Fibroblast of lung (primary cell): Measurements from ENCODE around the gene DPYD. TPM values are rescaled to one million over a fixed set of nuclear protein-coding genes. Genes with fewer than 3 reads are reported as not detected.

Experiments
- DNase-seq, 2 donors: peaks; one replicate each; pipeline versions ENCODE4 v3.0.0 to v3.0.0-alpha.2; 2010; ENCODE audit warnings: low read depth in 2 of 2
- H2AFZ ChIP-seq: 2 replicates; pipeline ENCODE4 v1.5.1; 2012; ENCODE audit warnings: low read length, control low read depth, inconsistent platforms
- H3K27ac ChIP-seq: 2 replicates; pipeline ENCODE4 v1.5.1; 2011; ENCODE audit warnings: low read length, control low read depth; ENCODE audit not compliant: insufficient read depth
- H3K27me3 ChIP-seq: 2 replicates; pipeline ENCODE4 v1.5.1; 2011; ENCODE audit warnings: mild to moderate bottlenecking, low read length; ENCODE audit not compliant: control insufficient read depth, insufficient read depth
- H3K36me3 ChIP-seq: 2 replicates; pipeline ENCODE4 v1.5.1; 2011; ENCODE audit warnings: low read length; ENCODE audit not compliant: control insufficient read depth, insufficient read depth
- H3K4me1 ChIP-seq: 2 replicates; pipeline ENCODE4 v1.5.1; 2011; ENCODE audit warnings: low read length; ENCODE audit not compliant: control insufficient read depth, insufficient read depth; ENCODE audit errors: extremely low read depth
- H3K4me2 ChIP-seq: 2 replicates; pipeline ENCODE4 v1.5.1; 2011; ENCODE audit warnings: low read length, control low read depth; ENCODE audit not compliant: insufficient read depth; ENCODE audit errors: extremely low read depth
- H3K4me3 ChIP-seq, 4 experiments: fragments of 200-600 bp in 1 of 4; sonication (generic) in 1 of 4; replicated peaks in 1 of 4; 2 replicates each; pipeline ENCODE4 v1.5.1; 2011 to 2016; ENCODE audit warnings: low read length in 4 of 4, low read depth in 3 of 4, mild to moderate bottlenecking in 3 of 4, control low read depth in 2 of 4, inconsistent platforms in 1 of 4, mixed read lengths in 1 of 4; ENCODE audit not compliant: insufficient read depth in 1 of 4; ENCODE audit errors: control extremely low read depth in 1 of 4
- H3K79me2 ChIP-seq: 2 replicates; pipeline ENCODE4 v1.5.1; 2012; ENCODE audit warnings: mild to moderate bottlenecking, low read length, inconsistent platforms; ENCODE audit not compliant: control insufficient read depth, insufficient read depth
- H3K9ac ChIP-seq: 2 replicates; pipeline ENCODE4 v1.5.1; 2011; ENCODE audit warnings: mild to moderate bottlenecking, low read length, control low read depth; ENCODE audit not compliant: insufficient read depth
- H3K9me3 ChIP-seq: 2 replicates; pipeline ENCODE4 v1.5.1; 2012; ENCODE audit warnings: low read depth, low read length; ENCODE audit not compliant: control insufficient read depth, insufficient read depth
- H4K20me1 ChIP-seq: 2 replicates; pipeline ENCODE4 v1.5.1; 2011; ENCODE audit warnings: low read length; ENCODE audit not compliant: control insufficient read depth, insufficient read depth; ENCODE audit errors: extremely low read depth
- EZH2 ChIP-seq: IDR thresholded peaks from 2 replicates; pipeline ENCODE4 v1.5.1; 2012; ENCODE audit warnings: low read length, control low read depth, mild to moderate bottlenecking; ENCODE audit errors: missing control alignments
- polyA plus RNA-seq, 2 donors: library from polyadenylated mRNA; depleted of rRNA in 1 of 2; stranded (reverse) in 1 of 2; unstranded in 1 of 2; fragments of >200 nt; gene quantifications; 2 replicates each; pipeline ENCODE4 v1.2.1, GENCODE V29; 2011 to 2012; ENCODE audit warnings: missing spikeins in 1 of 2
- total RNA-seq: library from RNA; depleted of rRNA; stranded (reverse); fragments of >200 nt; gene quantifications from 2 replicates; pipeline ENCODE4 v1.2.1, GENCODE V29; 2014
- TF ChIP-seq, protein P1 (sequence below), 2 donors: IDR thresholded peaks in 1 of 2; conservative IDR thresholded peaks in 1 of 2; 1 replicate in 1 of 2; 2 replicates in 1 of 2; pipeline ENCODE4 v1.5.1; 2011 to 2012; ENCODE audit warnings: low read length in 2 of 2, control low read depth in 1 of 2, inconsistent platforms in 1 of 2, low read depth in 1 of 2, mild to moderate bottlenecking in 1 of 2

DPYD gene
- total and polyA plus RNA-seq, 2 donors (not counting 1 experiment from before 2014, with no cell fraction given) = 32.0 to 63.1 TPM

DNA sequence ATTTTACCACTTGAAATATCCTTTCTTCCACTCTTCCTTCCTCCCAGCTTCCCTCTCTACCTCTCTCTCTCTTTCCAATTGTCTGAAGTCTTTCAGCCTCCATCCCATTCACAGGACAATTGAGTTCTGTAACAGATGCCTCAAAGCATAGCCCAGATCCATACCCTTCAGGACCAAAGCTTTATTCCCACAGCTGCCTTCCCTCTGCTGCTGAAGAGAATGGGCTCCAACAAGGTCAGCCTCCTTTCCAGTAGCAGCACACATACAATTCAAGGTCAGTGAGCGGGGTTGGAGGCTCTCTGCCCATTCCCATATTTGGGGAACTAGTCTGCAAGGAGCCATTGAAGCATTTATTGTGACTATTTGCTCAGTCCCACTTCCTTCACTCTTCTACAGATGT lies 179.9 kb downstream of the DPYD start:
- no peak for DNase-seq
- no peak overlapping the region for H2AFZ ChIP-seq
- no peak overlapping the region for H3K9ac ChIP-seq
- TF ChIP-seq, protein P1, sequence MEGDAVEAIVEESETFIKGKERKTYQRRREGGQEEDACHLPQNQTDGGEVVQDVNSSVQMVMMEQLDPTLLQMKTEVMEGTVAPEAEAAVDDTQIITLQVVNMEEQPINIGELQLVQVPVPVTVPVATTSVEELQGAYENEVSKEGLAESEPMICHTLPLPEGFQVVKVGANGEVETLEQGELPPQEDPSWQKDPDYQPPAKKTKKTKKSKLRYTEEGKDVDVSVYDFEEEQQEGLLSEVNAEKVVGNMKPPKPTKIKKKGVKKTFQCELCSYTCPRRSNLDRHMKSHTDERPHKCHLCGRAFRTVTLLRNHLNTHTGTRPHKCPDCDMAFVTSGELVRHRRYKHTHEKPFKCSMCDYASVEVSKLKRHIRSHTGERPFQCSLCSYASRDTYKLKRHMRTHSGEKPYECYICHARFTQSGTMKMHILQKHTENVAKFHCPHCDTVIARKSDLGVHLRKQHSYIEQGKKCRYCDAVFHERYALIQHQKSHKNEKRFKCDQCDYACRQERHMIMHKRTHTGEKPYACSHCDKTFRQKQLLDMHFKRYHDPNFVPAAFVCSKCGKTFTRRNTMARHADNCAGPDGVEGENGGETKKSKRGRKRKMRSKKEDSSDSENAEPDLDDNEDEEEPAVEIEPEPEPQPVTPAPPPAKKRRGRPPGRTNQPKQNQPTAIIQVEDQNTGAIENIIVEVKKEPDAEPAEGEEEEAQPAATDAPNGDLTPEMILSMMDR (conservative IDR thresholded peaks at IDR 0.05 in 1 of 2, IDR thresholded peaks at IDR 0.05 in 1 of 2; ENCODE audit: low read depth in 1 of 2, low read length in 2 of 2) = no peak
- TF ChIP-seq EZH2 = no peak
- H3K27me3 ChIP-seq = no peaks in the 10 kb centered on the region
- H3K9me3 ChIP-seq = no peaks in the 10 kb centered on the region
- no peak overlapping the region for H3K4me2 ChIP-seq
- H4K20me1 ChIP-seq = no peaks in the 10 kb centered on the region
- no peak overlapping the region for H3K4me3 ChIP-seq
- peaks cover 3% of the 10 kb centered on the region for H3K4me1 ChIP-seq
- H3K27ac ChIP-seq = no peak overlapping the region
- no peaks in the 10 kb centered on the region for H3K36me3 ChIP-seq
- H3K79me2 ChIP-seq = no peaks in the 10 kb centered on the region

DNA sequence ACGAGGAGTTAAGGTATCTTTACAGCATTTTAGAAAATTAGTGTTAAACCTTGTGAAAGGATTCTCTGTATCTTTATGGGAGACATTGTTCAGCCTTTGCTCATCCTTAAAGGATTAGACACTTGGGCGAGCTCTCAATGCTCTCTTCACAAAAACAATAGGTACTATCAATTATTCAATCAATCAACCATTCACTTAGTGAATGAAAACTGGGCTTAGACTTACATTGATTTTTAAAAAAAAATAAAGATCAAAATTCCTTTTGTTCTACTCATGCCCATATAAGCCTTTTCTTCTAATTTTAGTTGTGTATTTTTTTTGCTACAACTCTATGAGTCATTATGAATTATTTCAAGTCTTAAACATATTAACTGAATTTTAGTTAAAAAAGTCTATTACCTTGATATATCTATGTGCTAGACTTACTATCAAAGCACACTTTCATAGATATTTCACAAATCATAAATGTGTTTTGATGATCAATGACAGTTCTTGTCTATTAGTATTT lies 181.2 kb downstream of the DPYD start:
- H3K4me2 ChIP-seq = peak overlapping the region; percentile 18

DNA sequence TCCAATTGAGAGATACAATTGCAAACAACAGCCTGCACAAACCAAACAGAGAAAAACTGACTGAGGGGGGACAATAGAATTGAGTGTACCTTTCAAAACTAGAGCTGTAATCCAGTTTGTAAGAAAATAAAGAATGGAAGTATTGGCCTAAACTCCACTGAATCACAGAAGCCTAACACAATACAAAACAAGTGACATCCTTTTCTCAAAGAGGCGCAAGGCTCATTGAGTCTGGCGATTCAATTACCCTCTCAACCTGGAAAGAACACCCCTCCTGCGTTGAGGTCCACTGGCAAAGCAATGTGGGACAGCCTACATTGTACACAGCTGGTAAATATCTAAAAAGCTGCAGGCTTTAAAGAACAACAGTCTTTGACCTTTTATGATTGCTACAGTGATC lies 182.6 kb downstream of the DPYD start:
- Histone ChIP-seq H3K4me2 (no peak overlapping the region), H3K4me1 (peaks cover 3% of the 10 kb centered on the region), H2AFZ (no peak overlapping the region), H3K9me3 (no peaks in the 10 kb centered on the region), H4K20me1 (no peaks in the 10 kb centered on the region), H3K9ac (no peak overlapping the region), H3K27me3 (no peaks in the 10 kb centered on the region), H3K4me3 (no peak overlapping the region), H3K36me3 (no peaks in the 10 kb centered on the region), H3K79me2 (no peaks in the 10 kb centered on the region), H3K27ac (no peak overlapping the region)
- TF ChIP-seq, protein P1 (conservative IDR thresholded peaks at IDR 0.05 in 1 of 2, IDR thresholded peaks at IDR 0.05 in 1 of 2; ENCODE audit: low read depth in 1 of 2, low read length in 2 of 2) = no peak
- no peak for TF ChIP-seq EZH2
- DNase-seq = no peak

More for the DNA sequence above, 181.2 kb downstream of the DPYD start:
- H3K27ac ChIP-seq = no peak overlapping the region
- H3K9ac ChIP-seq = no peak overlapping the region
- no peak overlapping the region for H3K4me3 ChIP-seq
- H3K79me2 ChIP-seq = no peaks in the 10 kb centered on the region
- no peaks in the 10 kb centered on the region for H4K20me1 ChIP-seq
- TF ChIP-seq EZH2 = no peak
- no peak overlapping the region for H2AFZ ChIP-seq
- H3K4me1 ChIP-seq = peaks cover 3% of the 10 kb centered on the region
- no peaks in the 10 kb centered on the region for H3K9me3 ChIP-seq
- H3K36me3 ChIP-seq = no peaks in the 10 kb centered on the region
- no peaks in the 10 kb centered on the region for H3K27me3 ChIP-seq
- peak; percentile 33 to 43 for DNase-seq
